Hematopoietic multipotent progenitor cell treated with erythropoietin and hydrocortisone succinate and interleukin-3 and kit ligand, for 17 days (in vitro differentiated cells): ENCODE results near the gene TRIOBP.
"Not testable (repeated sequence)": the region's sequence is repeated elsewhere in the genome, so short reads cannot be mapped to it uniquely, and the experiment has no call there.

Source experiments
- DNase-seq: peaks from one replicate; pipeline ENCODE4 v3.0.0-alpha.2; 2015; ENCODE audit warnings: low spot score

Gene TRIOBP

GRCh38 chr22:37694131-37694530, 2.7 kb upstream of the TRIOBP start:
- DNase-seq = not testable (repeated sequence)

DNA sequence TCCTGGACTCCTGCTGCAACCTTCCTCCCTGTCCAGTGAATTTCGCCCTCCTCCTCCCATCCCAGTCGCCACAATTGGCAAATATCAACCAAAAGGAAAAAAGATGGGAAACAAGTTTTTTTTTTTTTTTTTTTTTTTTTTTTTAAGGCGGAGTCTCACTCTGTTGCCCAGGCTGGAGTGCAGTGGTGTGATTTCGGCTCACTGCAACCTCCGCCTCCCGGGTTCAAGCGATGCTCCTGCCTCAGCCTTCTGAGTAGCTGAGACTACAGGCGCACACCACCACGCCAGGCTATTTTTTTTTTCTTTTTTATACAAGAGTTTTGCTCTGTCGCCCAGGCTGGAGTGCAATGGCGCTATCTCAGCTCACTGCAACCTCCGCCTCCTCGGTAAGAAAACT, 590 bp upstream of the TRIOBP start:
- not testable (repeated sequence) for DNase-seq

DNA sequence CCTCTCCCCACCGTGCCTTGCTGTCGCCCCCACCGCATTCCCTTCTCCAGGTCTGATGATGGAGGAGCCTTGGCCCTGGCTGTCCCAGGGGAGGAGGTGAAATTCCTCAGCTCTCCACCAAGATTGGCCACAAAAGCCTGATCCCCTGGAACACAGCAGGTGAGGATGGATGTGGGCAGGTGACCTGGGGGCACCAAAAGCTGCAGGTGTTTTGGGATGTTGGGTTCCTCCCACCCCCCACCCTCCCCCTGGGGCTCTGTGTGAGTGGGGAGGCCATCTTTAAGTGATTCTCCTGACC, 639 bp downstream of the TRIOBP start:
- no peak for DNase-seq

- DNase-seq = no peak
These were observed 4.4 kb downstream of the TRIOBP start for GRCh38 chr22:37701141-37701786.

DNA sequence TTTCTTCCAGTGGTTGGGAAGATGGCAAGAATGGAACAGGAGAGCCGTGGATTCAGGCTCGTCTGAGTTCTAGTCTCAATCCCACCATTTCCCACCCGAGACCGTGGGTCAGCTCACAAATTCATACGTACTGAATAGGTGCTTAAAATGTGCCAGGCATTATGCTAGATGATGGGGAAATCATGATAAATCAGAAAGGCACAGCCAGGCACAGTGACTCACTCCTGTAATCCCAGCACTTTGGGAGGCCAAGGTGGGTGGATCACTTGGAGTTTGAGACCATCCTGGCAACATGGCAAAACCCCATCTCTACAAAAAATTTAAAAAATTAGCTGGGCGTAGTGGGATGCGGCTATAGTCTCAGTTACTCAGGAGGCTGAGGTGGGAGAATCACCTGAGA, 7.1 kb downstream of the TRIOBP start:
- no peak for DNase-seq

- DNase-seq = no peak
These were observed 7.8 kb downstream of the TRIOBP start for GRCh38 chr22:37704645-37705044.

DNA sequence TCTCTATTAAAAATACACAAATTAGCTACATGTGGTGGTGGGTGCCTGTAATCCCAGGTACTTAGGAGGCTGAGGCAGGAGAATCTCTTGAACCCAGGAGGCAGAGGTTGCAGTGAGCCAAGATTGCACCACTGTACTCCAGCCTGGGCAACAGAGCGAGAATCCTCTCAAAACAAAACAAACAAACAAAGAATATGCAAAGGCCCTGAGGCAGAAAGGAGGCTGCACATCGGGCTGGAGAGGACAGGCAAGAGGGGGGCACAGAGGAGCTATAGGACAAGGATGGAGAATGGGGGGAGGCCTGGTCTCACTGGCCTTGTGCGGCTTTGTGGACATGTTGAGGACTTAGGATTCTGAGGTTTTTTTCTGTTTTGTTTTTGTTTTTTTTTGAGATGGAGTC, 8.4 kb downstream of the TRIOBP start:
- no peak for DNase-seq

- no peak for DNase-seq
These were observed 12.0 kb downstream of the TRIOBP start for GRCh38 chr22:37708580-37709444.

DNA sequence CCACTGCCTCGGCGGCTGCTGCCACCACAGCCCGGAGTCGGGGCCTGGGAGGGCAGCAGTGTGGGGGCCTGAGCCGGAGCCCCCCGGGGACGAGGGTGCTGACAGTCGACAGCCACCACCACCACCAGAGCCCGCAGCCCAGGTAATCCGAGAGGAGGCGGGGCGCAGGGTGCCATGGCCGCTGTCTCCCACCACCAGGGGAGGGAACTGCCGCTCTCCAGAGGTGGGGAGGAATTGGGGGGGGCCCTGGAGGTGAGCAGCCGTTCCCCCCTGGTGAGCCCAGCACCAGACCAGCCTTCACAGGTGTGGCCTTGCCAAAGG, 12.6 kb downstream of the TRIOBP start:
- DNase-seq = no peak

GRCh38 chr22:37710675-37711074, 13.8 kb downstream of the TRIOBP start:
- no peak for DNase-seq

DNA sequence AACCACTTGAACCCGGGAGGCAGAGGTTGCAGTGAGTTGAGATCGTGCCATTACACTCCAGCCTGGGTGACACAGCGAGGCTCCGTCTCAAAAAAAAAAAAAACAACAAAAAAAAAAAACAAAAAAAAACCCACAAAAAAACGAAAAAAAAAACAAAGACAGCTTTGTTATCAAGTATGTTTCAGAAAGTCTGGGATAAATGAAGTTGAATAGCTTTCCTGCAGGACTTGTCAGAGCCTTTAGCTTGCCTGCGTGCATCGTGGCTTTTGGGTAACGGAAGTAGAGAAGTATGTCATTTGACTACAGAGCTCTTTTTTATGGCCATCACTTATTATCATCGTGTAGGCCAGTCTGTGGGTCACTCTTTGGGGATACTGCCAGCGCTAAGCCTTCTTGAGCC, 14.6 kb downstream of the TRIOBP start:
- DNase-seq = no peak

DNA sequence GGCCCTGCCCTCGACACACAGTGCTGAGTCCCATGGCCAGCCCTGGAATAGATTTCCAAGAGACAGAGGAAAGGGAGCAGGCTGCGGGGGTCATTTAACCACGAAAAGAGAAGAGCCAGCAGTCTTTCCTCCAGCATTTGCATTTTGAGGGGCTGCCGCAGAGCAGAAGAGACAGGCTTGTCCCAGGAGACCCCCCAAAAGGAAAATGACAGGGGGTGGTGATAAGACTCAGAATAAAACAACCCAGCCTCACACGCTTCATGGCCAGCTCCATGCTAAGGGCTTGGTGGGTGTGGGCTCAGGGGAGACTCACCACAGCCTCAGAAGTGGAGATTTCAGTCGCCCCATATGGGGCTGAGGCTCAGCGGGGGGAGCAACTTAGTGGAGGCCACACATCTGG, 16.9 kb downstream of the TRIOBP start:
- no peak for DNase-seq

- no peak for DNase-seq
These were observed 17.8 kb downstream of the TRIOBP start for GRCh38 chr22:37714634-37715033.

DNA sequence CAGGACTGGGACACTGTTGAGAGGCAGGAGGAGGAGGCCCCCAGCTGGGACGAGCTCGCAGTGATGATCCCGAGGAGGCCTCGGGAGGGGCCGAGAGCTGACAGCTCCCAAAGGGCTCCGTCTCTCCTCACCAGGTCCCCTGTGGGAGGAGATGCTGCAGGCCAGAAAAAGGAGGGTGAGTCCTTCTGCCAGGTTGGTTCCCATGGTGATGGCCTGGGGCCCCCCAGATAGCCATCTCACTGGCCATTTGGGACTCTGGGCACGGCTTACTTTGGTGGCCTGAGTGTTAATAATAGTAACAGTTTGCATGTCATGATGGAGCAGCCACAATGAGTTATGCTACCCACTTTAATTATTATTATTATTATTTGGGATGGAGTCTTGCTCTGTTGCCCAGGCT, 18.9 kb downstream of the TRIOBP start:
- DNase-seq = no peak

DNA sequence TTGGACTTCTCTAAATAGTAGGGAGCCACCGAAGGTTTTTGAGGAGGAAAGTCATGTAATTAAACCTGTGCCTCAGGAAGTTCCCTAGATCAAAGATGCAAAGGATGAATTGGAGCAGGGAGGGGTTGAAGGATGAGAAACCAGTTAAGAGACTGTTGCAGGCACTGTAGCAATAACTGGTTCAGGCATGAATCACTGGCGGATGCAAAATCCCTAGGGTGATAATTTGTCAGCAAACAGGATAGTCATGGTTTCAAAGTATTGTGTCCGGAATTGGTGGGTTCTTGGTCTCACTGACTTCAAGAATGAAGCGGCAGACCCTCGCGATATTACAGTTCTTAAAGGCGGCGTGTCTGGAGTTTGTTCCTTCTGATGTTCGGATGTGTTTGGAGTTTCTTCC, 19.9 kb downstream of the TRIOBP start:
- DNase-seq = no peak

GRCh38 chr22:37717235-37717634, 20.4 kb downstream of the TRIOBP start:
- not testable (repeated sequence) for DNase-seq

GRCh38 chr22:37717746-37718305, 21.0 kb downstream of the TRIOBP start:
- DNase-seq = not testable (repeated sequence)

DNA sequence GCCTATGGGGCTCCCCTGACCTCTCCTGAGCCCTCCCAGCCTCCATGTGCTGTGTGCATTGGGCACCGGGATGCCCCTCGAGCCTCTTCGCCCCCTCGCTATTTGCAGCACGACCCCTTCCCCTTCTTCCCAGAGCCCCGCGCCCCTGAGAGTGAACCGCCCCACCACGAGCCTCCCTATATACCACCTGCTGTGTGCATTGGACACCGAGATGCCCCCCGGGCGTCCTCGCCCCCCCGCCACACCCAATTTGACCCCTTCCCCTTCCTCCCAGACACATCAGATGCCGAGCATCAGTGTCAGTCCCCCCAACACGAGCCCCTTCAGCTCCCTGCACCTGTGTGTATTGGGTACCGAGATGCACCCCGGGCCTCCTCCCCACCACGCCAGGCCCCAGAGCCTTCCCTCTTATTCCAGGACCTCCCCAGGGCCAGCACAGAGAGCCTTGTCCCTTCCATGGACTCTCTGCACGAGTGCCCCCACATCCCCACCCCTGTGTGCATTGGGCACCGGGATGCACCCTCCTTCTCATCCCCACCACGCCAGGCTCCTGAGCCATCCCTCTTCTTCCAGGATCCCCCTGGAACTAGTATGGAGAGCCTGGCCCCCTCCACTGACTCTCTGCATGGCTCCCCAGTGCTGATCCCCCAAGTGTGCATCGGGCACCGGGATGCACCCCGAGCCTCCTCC, 28.8 kb downstream of the TRIOBP start:
- no peak for DNase-seq

GRCh38 chr22:37726241-37726887, 29.5 kb downstream of the TRIOBP start:
- no peak for DNase-seq

GRCh38 chr22:37728620-37729019, 31.8 kb downstream of the TRIOBP start:
- no peak for DNase-seq

DNA sequence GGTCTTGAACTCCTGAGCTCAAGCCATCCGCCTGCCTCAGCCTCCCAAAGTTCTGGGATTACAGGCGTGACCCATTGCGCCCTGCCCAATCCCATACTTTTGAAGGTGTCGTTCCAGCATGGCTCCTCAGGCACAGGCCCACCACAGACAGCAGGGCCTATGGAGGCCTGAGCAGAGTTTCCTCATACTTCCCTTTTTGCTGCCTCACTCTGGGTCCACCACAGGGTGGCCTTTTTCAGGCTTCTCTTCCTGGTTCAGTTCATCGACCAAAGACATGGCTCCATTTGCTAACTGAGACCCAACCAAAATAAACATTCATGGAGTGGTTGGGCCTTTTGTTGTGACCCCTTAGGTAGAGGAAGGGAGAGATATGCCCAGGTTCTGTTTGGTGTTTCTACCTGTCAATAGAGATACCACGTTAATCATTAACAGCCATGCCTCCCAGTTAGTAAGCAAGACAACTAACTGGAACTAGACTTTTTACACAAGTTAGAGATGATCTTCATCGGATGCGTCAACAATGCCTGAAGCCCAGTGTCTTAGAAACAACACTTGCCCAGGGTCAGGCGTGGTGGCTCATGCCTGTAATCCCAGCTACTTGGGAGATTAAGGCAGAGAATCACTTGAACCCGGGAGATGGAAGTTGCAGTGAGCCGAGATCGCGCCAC, 35.1 kb downstream of the TRIOBP start:
- no peak for DNase-seq
